Aorta (tissue), 5 donors: ENCODE measurements around the gene NTF3. TPM values are rescaled to one million over a fixed set of nuclear protein-coding genes. Genes with fewer than 3 reads are reported as not detected.
"Not testable (repeated sequence)": the region's sequence is repeated elsewhere in the genome, so short reads cannot be mapped to it uniquely, and the experiment has no call there.

ENCODE experiments used
- ATAC-seq: fragments of 200-7000 bp; cut with Tn5 transposase; one replicate; pipeline ENCODE4 v1.9.1; 2022; ENCODE audit warnings: moderate library complexity; ENCODE audit not compliant: low FRiP score
- DNase-seq, 2 donors: peaks; one replicate each; pipeline ENCODE4 v3.0.0-alpha.2; 2020
- H3K27ac ChIP-seq, 2 donors: one replicate each; pipeline ENCODE4 v1.5.1; 2013; ENCODE audit warnings: low read length in 2 of 2, mild to moderate bottlenecking in 2 of 2, moderate library complexity in 2 of 2, control low read depth in 1 of 2, inconsistent platforms in 1 of 2, low read depth in 1 of 2
- H3K27me3 ChIP-seq, 2 donors: one replicate each; pipeline ENCODE4 v1.6.1; 2013; ENCODE audit warnings: control low read depth in 1 of 2, low read length in 1 of 2, mild to moderate bottlenecking in 1 of 2, moderate library complexity in 1 of 2; ENCODE audit not compliant: insufficient read depth in 2 of 2, control insufficient read depth in 1 of 2
- H3K36me3 ChIP-seq, 2 donors: one replicate each; pipeline ENCODE4 v1.6.1; 2013; ENCODE audit warnings: control low read depth in 1 of 2, low read length in 1 of 2, mild to moderate bottlenecking in 1 of 2; ENCODE audit not compliant: insufficient read depth in 2 of 2, control insufficient read depth in 1 of 2
- H3K4me1 ChIP-seq, 2 donors: one replicate each; pipeline ENCODE4 v1.6.1; 2013; ENCODE audit warnings: low read length in 2 of 2, control low read depth in 1 of 2, mild to moderate bottlenecking in 1 of 2, moderate library complexity in 1 of 2; ENCODE audit not compliant: insufficient read depth in 2 of 2, control insufficient read depth in 1 of 2
- H3K4me3 ChIP-seq, 2 donors: one replicate each; pipeline ENCODE4 v1.5.1; 2013; ENCODE audit warnings: low read length in 2 of 2, control low read depth in 1 of 2, mild to moderate bottlenecking in 1 of 2
- H3K9me3 ChIP-seq: one replicate; pipeline ENCODE4 v1.6.1; 2013; ENCODE audit warnings: mild to moderate bottlenecking, low read length; ENCODE audit not compliant: control insufficient read depth
- WGBS, 2 donors: extraction: QIAGEN DNeasy Blood & Tissue Kit; methylation state at CpG; one replicate each; pipeline ENCODE4 v1.1.7; 2013; 5-methylcytosine and 5-hydroxymethylcytosine counted together
- intact Hi-C, 2 donors: fragments of 100-400 bp; cut with DNase I; formaldehyde crosslinking; loops; one replicate each; pipeline versions ENCODE4 v1.14.2 to v1.15.0; 2022
- polyA plus RNA-seq, 2 donors: library from polyadenylated mRNA; stranded (reverse); fragments of 200-250 nt; gene quantifications; one replicate each; pipeline ENCODE4 v1.2.3, GENCODE V29; 2013
- total RNA-seq, 2 donors: library from RNA; stranded (reverse); fragmentation: NEBNext Ultra II Directional; extraction: Animal tissue kit (Norgen Biotek cat#: 25700); gene quantifications; one replicate each; pipeline ENCODE4 v1.2.1, GENCODE V29; 2021
- donor health status: healthy with polysubstance abuse.
- donor health status: Bipolar disorder and iron deficiency.
- donor health status: DM: no; HTN: no; CAD: no.
- donor health status: DM: no; HTN: no; CAD: no.
- donor health status: DM: yes; HTN: yes; CAD: no.

Gene NTF3
- total and polyA plus RNA-seq, 4 donors, result 7.5 to 51.6 (median 17.3) TPM

DNA sequence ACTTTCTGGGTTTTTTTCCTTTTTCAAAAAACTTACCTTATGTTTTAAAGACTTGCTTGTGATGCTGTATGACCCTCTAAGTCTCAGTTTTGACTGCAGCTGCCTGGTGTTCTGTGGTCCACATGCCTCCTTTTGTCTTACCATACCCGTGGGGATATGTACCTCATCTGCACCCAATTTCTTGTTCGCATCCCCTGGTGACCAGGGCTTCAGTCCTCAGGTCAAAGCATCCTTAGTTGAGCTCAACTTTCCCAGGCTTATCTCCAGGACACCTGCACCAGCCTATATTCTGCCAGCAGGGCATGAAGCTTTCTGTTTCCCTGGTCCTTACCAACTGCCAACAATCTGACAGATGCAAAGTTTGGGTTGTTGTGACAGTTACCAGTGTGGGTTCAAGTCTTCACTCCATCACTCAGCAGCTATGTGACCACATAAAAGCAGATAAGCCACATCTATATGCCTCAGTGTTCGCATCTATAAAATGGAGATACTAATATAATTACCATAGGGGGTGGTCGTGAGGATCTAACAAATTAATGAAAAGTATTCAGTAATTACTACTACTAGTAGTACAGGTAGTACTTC, 94.0 kb downstream of the NTF3 start:
- Histone ChIP-seq H3K4me3 (no peak overlapping the region), H3K27ac (no peak overlapping the region), H3K4me1 (no peaks in the 10 kb centered on the region), H3K9me3 (no peaks in the 10 kb centered on the region), H3K27me3 (no peaks in the 10 kb centered on the region), H3K36me3 (no peaks in the 10 kb centered on the region)
- intact Hi-C loops, result no loop called here
- WGBS, 2 donors, result 94% methylated on average over 4 of the region's 4 CpGs
- no peak for ATAC-seq
- no peak for DNase-seq

DNA sequence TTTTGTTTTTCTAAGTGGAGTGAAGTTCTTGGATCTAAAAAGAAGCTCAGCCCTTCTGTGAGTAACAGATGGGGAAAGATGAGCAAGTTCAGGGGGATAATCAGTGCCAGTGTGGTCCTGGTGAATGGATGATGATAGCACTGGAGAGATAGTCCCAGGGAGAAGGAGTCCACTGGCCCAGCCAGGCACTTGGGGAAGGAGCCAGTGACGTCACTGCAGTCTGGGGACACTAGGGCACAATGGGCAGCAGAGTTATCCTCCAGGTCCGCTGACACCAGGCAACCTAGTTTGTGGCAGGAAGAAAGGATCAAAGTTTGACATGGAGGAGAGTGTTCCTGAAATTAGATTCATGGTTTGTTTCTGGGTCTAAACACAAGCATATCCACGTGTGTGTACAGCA, 101.5 kb downstream of the NTF3 start:
- H3K27ac ChIP-seq, result no peak overlapping the region
- ATAC-seq, result no peak
- peaks cover 1% of the 10 kb centered on the region for H3K9me3 ChIP-seq
- DNase-seq, result no peak
- H3K4me3 ChIP-seq, result no peak overlapping the region
- H3K4me1 ChIP-seq, result no peaks in the 10 kb centered on the region
- no peaks in the 10 kb centered on the region for H3K36me3 ChIP-seq
- WGBS, 2 donors, result 69 to 80% methylated on average over 3 of the region's 3 CpGs
- intact Hi-C loops, result no loop called here
- no peaks in the 10 kb centered on the region for H3K27me3 ChIP-seq

DNA sequence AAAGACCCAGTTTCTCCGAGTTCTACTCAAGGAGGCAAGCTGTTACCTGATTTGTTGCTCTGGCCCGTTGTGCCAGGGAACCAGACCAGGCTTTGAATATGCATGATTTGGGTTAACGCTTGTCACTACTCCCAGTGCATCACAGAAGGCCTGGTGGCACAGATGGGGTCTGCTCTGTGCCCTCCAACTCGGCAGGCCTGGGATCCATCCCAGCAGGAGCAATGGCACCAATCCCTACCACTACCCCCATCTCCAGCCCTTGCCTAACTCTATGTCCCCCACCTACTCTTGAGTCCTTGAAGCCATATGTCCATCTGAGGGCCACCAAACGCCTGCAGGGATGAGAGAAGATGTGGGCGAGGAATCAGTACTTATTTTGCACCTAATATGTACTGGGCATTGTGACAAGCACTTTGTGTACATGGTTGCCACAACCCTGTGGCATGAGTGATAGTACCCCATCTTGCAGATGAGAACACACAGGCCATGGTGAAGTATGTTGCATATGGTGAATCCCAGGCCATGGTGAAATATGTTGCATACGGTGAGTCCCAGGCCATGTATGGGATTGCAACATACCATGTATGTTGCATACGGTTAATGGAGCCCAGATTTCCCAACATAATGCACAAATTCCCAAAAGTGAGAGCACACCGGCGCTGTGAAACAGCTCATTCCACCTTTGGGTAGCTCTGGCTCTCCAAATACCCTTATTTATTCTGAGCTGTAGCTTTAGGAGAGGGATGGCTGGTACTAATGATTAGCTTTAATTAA, 102.7 kb downstream of the NTF3 start:
- no peak overlapping the region for H3K4me3 ChIP-seq
- no peaks in the 10 kb centered on the region for H3K36me3 ChIP-seq
- no peaks in the 10 kb centered on the region for H3K4me1 ChIP-seq
- WGBS, 2 donors, result 92 to 93% methylated on average over 10 of the region's 10 CpGs
- H3K27ac ChIP-seq, result no peak overlapping the region
- H3K27me3 ChIP-seq, result no peaks in the 10 kb centered on the region
- DNase-seq, result no peak
- peaks cover 3% of the 10 kb centered on the region for H3K9me3 ChIP-seq
- no peak for ATAC-seq
- intact Hi-C loops, result no loop called here

DNA sequence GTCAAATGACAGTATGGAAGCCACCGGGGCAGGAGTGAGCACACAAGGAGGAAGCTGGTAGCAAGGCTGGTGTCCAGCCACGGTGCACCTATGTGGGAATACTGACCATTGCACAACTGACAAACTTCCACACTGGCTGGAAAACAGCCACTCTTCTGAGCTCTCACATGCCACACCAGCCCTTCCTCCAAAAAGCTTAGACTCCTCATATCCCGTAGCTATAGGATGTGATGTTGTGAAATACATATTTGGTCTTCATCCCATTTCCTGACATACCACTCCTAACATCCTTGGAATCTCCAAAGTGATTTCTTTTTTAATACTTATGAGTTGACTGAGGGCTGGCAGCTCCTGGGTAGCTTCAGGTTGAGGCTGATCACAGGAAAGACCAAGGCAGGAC, 103.6 kb downstream of the NTF3 start:
- Histone ChIP-seq H3K4me3 (no peak overlapping the region), H3K36me3 (no peaks in the 10 kb centered on the region), H3K9me3 (peaks cover 3% of the 10 kb centered on the region), H3K27me3 (no peaks in the 10 kb centered on the region), H3K4me1 (no peaks in the 10 kb centered on the region), H3K27ac (no peak overlapping the region)
- intact Hi-C loops, result no loop called here
- DNase-seq (no peak), ATAC-seq (no peak)
- 79 to 82% methylated on average over 3 of the region's 3 CpGs for WGBS, 2 donors

DNA sequence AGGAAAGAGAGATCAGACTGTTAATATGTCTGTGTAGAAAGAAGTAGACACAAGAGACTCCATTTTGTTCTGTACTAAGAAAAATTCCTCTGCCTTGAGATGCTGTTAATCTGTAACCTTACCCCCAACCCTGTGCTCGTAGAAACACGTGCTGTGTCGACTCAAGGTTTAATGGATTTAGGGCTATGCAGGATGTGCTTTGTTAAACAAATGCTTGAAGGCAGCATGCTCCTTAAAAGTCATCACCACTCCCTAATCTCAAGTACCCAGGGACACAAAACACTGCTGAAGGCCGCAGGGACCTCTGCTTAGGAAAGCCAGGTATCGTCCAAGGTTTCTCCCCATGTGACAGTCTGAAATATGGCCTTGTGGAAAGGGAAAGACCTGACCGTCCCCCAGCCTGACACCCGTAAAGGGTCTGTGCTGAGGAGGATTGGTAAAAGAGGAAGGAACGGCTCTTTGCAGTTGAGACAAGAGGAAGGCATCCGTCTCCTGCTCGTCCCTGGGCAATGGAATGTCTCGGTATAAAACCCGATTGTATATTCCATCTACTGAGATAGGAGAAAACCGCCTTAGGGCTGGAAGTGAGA, 105.2 kb downstream of the NTF3 start:
- 55 to 59% methylated on average over 13 of the region's 13 CpGs for WGBS, 2 donors
- H3K4me1 ChIP-seq, H3K27me3 ChIP-seq, H3K36me3 ChIP-seq, DNase-seq, H3K4me3 ChIP-seq, H3K27ac ChIP-seq, ATAC-seq, H3K9me3 ChIP-seq, intact Hi-C loops: not testable (repeated sequence)

DNA sequence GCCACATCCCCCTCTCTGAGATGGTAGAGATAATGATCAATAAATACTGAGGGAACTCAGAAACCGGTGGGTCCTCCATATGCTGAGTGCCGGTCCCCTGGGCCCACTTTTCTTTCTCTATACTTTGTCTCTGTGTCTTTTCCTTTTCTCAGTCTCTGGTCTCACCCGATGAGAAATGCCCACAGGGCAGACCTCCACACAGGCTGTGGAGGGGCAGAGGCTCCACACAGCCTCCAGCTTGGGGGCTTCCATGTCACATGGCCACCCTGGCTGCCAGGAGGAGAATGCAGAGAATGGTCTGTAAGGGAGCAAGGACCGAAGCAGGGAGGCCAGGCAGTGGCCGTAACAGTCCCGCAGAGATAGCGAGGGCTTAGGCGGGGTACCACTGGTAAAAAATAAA, 105.9 kb downstream of the NTF3 start:
- intact Hi-C loops, result no loop called here
- 85 to 87% methylated on average over 8 of the region's 8 CpGs for WGBS, 2 donors
- no peak for ATAC-seq

More for the DNA sequence above, 105.9 kb downstream of the NTF3 start:
- Histone ChIP-seq H3K27ac (no peak overlapping the region), H3K27me3 (no peaks in the 10 kb centered on the region), H3K9me3 (peaks cover 3% of the 10 kb centered on the region), H3K4me1 (no peaks in the 10 kb centered on the region), H3K36me3 (no peaks in the 10 kb centered on the region), H3K4me3 (no peak overlapping the region)
- no peak for DNase-seq
